GM23338 (cell line): ENCODE data around the gene UNC5B. TPM values are rescaled to one million over a fixed set of nuclear protein-coding genes. Genes with fewer than 3 reads are reported as not detected.

ENCODE experiments used
- ATAC-seq: fragments of 200-7000 bp; cut with Tn5 transposase; 3 replicates; pipeline ENCODE4 v1.9.1; 2020
- DNase-seq: peaks from one replicate; pipeline ENCODE4 v3.0.0-alpha.2; 2015; ENCODE audit warnings: low spot score
- H2AFZ ChIP-seq: fragments of 200-600 bp; sonication (generic); 2 replicates; pipeline ENCODE4 v1.8.0; 2016; ENCODE audit warnings: antibody characterized with exemption, mild to moderate bottlenecking, moderate library complexity
- H3F3A ChIP-seq: fragments of 200-600 bp; sonication (generic); replicated peaks from 2 replicates; pipeline ENCODE4 v1.8.0; 2017; ENCODE audit warnings: antibody characterized with exemption, mixed run types, low read depth
- H3K27ac ChIP-seq: fragments of 200-600 bp; sonication (generic); 2 replicates; pipeline ENCODE4 v1.6.1; 2016; ENCODE audit warnings: low read depth
- H3K27me3 ChIP-seq: fragments of 200-600 bp; sonication (generic); 2 replicates; pipeline ENCODE4 v1.8.0; 2016; ENCODE audit warnings: mild to moderate bottlenecking, mixed run types, moderate library complexity; ENCODE audit not compliant: insufficient read depth
- H3K36me3 ChIP-seq: fragments of 200-600 bp; sonication (generic); 2 replicates; pipeline ENCODE4 v1.8.0; 2016; ENCODE audit warnings: mild to moderate bottlenecking; ENCODE audit not compliant: insufficient read depth
- H3K4me1 ChIP-seq: fragments of 200-600 bp; sonication (generic); 2 replicates; pipeline ENCODE4 v1.8.0; 2016; ENCODE audit warnings: mild to moderate bottlenecking, moderate library complexity; ENCODE audit not compliant: insufficient read depth
- H3K4me2 ChIP-seq: fragments of 200-600 bp; sonication (generic); 2 replicates; pipeline ENCODE4 v1.7.1; 2017; ENCODE audit warnings: mixed run types
- H3K4me3 ChIP-seq: fragments of 200-600 bp; sonication (generic); 2 replicates; pipeline ENCODE4 v1.6.1; 2016; ENCODE audit warnings: mixed run types
- H3K79me2 ChIP-seq: fragments of 200-600 bp; sonication (generic); replicated peaks from 2 replicates; pipeline ENCODE4 v1.8.0; 2017; ENCODE audit warnings: mild to moderate bottlenecking; ENCODE audit not compliant: insufficient read depth
- H3K9me2 ChIP-seq: fragments of 200-600 bp; sonication (generic); 2 replicates; pipeline ENCODE4 v1.8.0; 2017; ENCODE audit not compliant: insufficient read depth
- H4K20me1 ChIP-seq: fragments of 200-600 bp; sonication (generic); replicated peaks from 2 replicates; pipeline ENCODE4 v1.8.0; 2017; ENCODE audit warnings: mild to moderate bottlenecking; ENCODE audit not compliant: insufficient read depth
- H3K27ac Mint-ChIP-seq: 2 replicates; pipeline ENCODE4 v1.8.0; 2020; ENCODE audit warnings: inconsistent platforms, mild to moderate bottlenecking, moderate library complexity, mixed read lengths
- H3K27me3 Mint-ChIP-seq: 3 replicates; pipeline ENCODE4 v1.8.0; 2022; ENCODE audit warnings: low read depth, mild to moderate bottlenecking, moderate library complexity, mixed read lengths, inconsistent platforms; ENCODE audit not compliant: insufficient read depth, poor library complexity
- H3K36me3 Mint-ChIP-seq: 3 replicates; pipeline ENCODE4 v1.8.0; 2021; ENCODE audit warnings: low read depth, mild to moderate bottlenecking, inconsistent platforms, moderate library complexity, mixed read lengths
- H3K4me1 Mint-ChIP-seq: 3 replicates; pipeline ENCODE4 v1.8.0; 2020; ENCODE audit warnings: mild to moderate bottlenecking, inconsistent platforms, mixed read lengths
- H3K4me3 Mint-ChIP-seq: 3 replicates; pipeline ENCODE4 v1.8.0; 2021; ENCODE audit warnings: moderate library complexity, mild to moderate bottlenecking, inconsistent platforms, mixed read lengths
- H3K9me3 Mint-ChIP-seq: 3 replicates; pipeline ENCODE4 v1.8.0; 2020; ENCODE audit warnings: moderate library complexity, mild to moderate bottlenecking, inconsistent platforms, mixed read lengths
- EZH2phosphoT487 ChIP-seq: fragments of 200-600 bp; sonication (generic); IDR thresholded peaks from one replicate; pipeline ENCODE4 v1.8.1; 2018; ENCODE audit warnings: antibody characterized with exemption; ENCODE audit not compliant: unreplicated experiment
- POLR2AphosphoS5 ChIP-seq: IDR thresholded peaks from 2 replicates; pipeline ENCODE4 v1.6.1; 2016; ENCODE audit warnings: antibody characterized with exemption, low read depth
- ZNF114 ChIP-seq: fragments of 250-450 bp; sonication (Bioruptor Pico); IDR thresholded peaks from 2 replicates; pipeline ENCODE4 v1.5.0; 2020; ENCODE audit warnings: mild to moderate bottlenecking, moderate library complexity
- polyA plus RNA-seq: library from polyadenylated mRNA; unstranded; fragments of >200 nt; fragmentation: Nextera tagmentation; extraction: Ambion mirVana; gene quantifications from 2 replicates; pipeline ENCODE4 v1.2.1, GENCODE V29; 2016
- total RNA-seq: library from RNA; depleted of rRNA; stranded (reverse); fragments of >200 nt; shearing (Covaris generic); gene quantifications from 2 replicates; pipeline ENCODE4 v1.2.3, GENCODE V29; 2014
- TF ChIP-seq, protein P1 (sequence below): IDR thresholded peaks from one replicate; pipeline ENCODE4 v1.6.1; 2018; ENCODE audit warnings: antibody characterized with exemption; ENCODE audit not compliant: unreplicated experiment
- TF ChIP-seq, protein P2 (sequence below), 2 experiments: fragments of 200-600 bp in 1 of 2; sonication (generic) in 1 of 2; conservative IDR thresholded peaks; 2 replicates each; pipeline versions ENCODE4 v1.5.1 to v1.6.1; 2016 to 2017; ENCODE audit warnings: antibody characterized with exemption in 2 of 2, low read depth in 2 of 2, mild to moderate bottlenecking in 2 of 2, moderate library complexity in 1 of 2

UNC5B gene
- total and polyA plus RNA-seq, 2 experiments from 2014 or later = 8.0 to 31.2 TPM

DNA sequence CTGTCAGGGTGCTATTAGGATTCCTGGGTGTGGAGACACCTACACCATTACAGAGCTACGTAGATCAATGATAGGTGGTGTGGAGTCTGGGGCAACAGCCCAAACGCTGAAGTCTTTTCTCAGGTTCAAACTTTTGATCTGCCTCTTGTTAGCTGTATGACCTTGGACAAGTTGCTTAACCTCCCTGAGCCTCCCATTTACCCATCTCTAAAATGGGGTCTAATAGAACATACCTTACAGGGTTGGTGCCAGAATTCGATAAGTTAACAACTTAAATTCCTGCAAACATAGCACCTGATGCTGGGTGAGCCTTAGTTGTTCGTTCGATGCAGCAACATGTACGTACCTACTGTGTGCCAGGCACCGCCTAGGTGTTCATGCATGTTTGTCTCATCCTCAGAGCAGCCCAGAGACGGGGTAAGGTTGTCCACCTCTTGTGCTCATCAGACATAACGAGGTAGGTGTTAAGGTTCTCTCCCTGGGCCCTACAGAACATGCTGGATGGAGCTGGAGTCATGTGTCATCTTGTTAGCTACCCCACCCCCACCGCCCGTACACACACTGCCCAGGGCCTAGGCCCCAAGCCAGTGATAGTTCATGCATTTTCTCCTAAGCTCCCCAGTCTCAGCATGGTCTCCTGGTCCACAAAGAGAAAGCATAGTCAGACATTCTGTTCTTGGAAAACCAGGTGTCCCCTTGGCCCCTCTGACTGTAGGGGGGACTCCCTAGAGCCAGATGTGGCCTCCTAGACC is 65.7 kb downstream of the UNC5B start (continued):
- TF ChIP-seq, protein P1, sequence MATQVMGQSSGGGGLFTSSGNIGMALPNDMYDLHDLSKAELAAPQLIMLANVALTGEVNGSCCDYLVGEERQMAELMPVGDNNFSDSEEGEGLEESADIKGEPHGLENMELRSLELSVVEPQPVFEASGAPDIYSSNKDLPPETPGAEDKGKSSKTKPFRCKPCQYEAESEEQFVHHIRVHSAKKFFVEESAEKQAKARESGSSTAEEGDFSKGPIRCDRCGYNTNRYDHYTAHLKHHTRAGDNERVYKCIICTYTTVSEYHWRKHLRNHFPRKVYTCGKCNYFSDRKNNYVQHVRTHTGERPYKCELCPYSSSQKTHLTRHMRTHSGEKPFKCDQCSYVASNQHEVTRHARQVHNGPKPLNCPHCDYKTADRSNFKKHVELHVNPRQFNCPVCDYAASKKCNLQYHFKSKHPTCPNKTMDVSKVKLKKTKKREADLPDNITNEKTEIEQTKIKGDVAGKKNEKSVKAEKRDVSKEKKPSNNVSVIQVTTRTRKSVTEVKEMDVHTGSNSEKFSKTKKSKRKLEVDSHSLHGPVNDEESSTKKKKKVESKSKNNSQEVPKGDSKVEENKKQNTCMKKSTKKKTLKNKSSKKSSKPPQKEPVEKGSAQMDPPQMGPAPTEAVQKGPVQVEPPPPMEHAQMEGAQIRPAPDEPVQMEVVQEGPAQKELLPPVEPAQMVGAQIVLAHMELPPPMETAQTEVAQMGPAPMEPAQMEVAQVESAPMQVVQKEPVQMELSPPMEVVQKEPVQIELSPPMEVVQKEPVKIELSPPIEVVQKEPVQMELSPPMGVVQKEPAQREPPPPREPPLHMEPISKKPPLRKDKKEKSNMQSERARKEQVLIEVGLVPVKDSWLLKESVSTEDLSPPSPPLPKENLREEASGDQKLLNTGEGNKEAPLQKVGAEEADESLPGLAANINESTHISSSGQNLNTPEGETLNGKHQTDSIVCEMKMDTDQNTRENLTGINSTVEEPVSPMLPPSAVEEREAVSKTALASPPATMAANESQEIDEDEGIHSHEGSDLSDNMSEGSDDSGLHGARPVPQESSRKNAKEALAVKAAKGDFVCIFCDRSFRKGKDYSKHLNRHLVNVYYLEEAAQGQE = no peak
- TF ChIP-seq ZNF114 (CRISPR knock-in tag) (no peak), EZH2phosphoT487 (no peak)
- TF ChIP-seq, protein P2, sequence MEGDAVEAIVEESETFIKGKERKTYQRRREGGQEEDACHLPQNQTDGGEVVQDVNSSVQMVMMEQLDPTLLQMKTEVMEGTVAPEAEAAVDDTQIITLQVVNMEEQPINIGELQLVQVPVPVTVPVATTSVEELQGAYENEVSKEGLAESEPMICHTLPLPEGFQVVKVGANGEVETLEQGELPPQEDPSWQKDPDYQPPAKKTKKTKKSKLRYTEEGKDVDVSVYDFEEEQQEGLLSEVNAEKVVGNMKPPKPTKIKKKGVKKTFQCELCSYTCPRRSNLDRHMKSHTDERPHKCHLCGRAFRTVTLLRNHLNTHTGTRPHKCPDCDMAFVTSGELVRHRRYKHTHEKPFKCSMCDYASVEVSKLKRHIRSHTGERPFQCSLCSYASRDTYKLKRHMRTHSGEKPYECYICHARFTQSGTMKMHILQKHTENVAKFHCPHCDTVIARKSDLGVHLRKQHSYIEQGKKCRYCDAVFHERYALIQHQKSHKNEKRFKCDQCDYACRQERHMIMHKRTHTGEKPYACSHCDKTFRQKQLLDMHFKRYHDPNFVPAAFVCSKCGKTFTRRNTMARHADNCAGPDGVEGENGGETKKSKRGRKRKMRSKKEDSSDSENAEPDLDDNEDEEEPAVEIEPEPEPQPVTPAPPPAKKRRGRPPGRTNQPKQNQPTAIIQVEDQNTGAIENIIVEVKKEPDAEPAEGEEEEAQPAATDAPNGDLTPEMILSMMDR (conservative IDR thresholded peaks at IDR 0.05; ENCODE audit: low read depth in 2 of 2) = no peak

DNA sequence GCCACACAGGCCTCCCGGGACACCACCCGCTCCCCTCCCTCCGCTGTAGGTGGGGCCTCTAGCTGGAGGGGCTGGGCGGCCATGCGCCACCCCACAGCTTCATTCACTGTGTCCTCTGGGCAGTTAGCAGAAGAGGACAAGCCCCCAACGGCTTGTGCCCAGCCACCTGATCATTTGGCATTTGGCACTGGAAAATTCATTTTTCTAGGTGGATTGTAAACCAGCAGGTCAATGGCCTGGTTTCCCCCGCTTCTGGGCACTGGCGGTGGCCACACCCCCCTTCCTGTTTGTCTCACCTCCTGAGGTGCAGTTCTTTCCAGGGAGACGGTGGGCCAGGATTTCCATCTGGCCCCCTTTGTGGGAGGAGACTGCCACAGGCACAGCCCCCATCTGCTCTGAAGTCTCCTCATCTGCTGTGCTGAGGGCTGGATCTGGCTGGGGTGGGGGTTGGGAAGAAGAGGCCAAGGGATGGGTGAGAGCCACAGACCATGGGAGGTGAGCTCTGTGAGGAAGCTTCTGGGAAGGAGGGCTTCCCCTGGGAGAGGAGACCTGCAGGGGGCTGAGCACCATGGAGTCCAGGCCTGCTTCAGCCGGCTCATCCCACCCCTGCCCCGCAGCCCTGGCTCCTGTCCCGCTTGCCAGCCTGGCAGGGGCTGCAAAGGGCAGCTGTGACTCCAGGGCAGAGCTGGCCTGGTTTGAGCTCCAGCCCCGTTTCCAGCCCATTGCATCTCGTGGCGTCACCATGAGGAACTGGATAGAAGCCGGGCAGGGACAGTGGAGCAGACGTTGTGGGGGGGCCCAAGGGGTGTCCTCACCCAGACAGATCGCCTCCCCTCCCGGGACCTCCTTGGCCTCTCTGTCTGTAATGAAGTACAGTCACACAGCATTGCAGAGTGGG is 66.6 kb downstream of the UNC5B start:
- ATAC-seq (peak; percentile 73), DNase-seq (peak; percentile 45)
- no peak overlapping the region for H3K4me3 Mint-ChIP-seq
- Histone ChIP-seq H3K9me2 (no peaks in the 10 kb centered on the region), H3F3A (no peaks in the 10 kb centered on the region), H3K4me3 (no peak overlapping the region), H3K36me3 (peaks cover 4% of the 10 kb centered on the region; the same call in 1 of the 2 replicates), H3K27ac (no peak overlapping the region), H3K27me3 (no peaks in the 10 kb centered on the region), H3K79me2 (peaks cover 8% of the 10 kb centered on the region; the same call in 1 of the 2 replicates), H2AFZ (no peak overlapping the region), H3K4me2 (0 out of 2 replicates have a peak overlapping the region, but pooled peaks have one; percentile 51), H3K4me1 (peaks cover 18% of the 10 kb centered on the region; the same call in 1 of the 2 replicates), H4K20me1 (no peaks in the 10 kb centered on the region; the same call in 1 of the 2 replicates)
- peaks cover 47% of the 10 kb centered on the region for H3K4me1 Mint-ChIP-seq
- peak overlapping the region; percentile 72; the same call in 1 of the 2 replicates for H3K27ac Mint-ChIP-seq
- peaks cover 17% of the 10 kb centered on the region; the same call in 2 of the 3 replicates for H3K36me3 Mint-ChIP-seq
- H3K27me3 Mint-ChIP-seq = peaks cover 13% of the 10 kb centered on the region
- H3K9me3 Mint-ChIP-seq = no peaks in the 10 kb centered on the region
- TF ChIP-seq, protein P1 = no peak
- TF ChIP-seq ZNF114 (CRISPR knock-in tag) = no peak
- TF ChIP-seq POLR2AphosphoS5 = no peak
